HG03097 (cell line): ENCODE data around the gene PRCP.
"Not testable (repeated sequence)": the region's sequence is repeated elsewhere in the genome, so short reads cannot be mapped to it uniquely, and the experiment has no call there.

Source experiments
- ATAC-seq: cut with Tn5 transposase; IDR thresholded peaks from one replicate; pipeline ENCODE4 v1.9.1; 2021; ENCODE audit not compliant: unreplicated experiment, low FRiP score

The PRCP gene

DNA sequence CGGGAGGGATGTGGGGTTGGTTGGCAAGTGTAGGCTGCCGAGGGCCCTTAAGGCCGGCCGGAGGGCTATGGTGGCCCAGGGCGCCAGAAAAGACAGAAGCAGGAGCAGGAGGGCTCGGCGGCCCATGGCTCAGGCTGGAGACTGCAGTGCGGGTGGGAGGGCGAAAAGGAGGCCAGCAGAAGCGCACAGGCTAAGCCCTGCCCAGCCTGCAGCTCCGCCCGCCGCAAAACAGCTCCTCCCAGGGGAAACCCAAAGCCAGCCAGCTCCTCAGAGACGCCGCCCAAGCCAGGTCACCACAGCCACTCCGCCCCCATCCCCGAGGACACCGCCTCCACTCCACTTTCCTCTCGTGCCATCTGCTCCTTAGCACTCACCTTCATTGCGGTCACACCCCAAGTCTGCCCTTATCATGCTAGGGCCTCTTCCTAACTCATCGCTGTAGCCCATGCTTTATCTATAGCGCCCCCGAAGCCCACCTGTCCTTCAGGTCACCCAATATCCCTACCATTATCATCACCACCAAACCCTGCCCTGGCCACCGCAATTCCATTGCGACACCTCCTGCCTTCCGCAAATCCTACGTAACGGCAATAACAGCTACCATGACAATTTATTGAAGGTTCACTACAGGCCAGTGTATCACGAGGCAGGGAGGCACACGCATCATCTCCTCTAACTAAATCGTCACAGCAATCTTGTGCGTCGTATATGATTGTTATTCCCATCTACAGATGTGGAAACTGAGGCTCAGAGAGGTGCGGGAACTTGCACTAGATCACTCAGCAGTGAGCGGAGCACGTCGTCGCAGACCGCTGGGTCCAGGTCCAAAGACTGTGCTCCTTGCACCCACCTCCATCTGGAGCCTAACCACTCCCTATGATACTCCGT lies at the start of gene PRCP:
Gene PRCP, minus strand, starts transcription at position 154 of the 888 bp plus-strand sequence. Its CDS starts 28 bp downstream, at position 126.
- peak; percentile 74 for ATAC-seq

GRCh38 chr11:82949352-82949751 lies 49.1 kb upstream of the PRCP start:
- ATAC-seq, result no peak

DNA sequence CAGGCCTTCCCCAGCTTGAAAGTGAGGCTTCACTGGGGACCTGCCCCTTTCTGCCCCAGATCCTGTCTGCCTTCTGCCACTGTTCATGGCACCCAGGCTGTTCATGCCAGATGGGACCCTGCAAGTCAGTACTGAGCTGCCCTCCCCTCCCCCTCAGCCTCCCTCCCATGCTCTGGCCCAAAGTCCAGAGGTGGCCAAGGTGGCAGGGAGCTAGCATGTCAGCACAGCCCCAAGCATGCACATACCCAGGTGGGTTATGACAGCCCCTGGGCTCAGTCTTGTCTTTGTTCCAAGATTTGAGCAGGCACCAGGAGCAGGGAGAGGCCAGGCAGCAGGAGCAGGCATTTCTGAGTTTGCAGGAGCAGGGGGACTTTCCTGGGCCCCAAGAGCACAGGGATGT lies 45.5 kb upstream of the PRCP start:
- no peak for ATAC-seq

GRCh38 chr11:82945041-82945440 lies 44.8 kb upstream of the PRCP start:
- ATAC-seq, result not testable (repeated sequence)

GRCh38 chr11:82944198-82944597 lies 44.0 kb upstream of the PRCP start:
- ATAC-seq, result no peak

GRCh38 chr11:82943430-82943829 lies 43.2 kb upstream of the PRCP start:
- not testable (repeated sequence) for ATAC-seq

DNA sequence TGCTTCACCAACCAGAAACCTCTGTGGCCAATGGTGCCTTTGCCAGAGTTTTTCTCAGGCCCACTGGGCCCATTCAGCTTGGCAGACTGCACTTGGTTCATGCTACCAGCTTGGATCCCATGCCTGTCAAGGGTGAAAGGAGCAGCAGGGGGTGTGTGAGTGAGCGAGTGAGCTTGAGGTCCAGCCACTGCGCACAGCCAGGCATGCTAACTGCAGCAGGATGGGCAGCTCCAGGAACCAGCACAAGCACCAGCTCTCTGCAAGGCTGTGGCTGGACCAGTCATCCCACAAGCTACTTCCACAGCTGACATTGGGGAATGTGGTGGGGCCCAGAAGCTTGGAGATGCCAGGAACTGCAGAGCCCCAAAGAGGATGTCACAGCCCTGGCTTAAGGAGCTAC lies 42.1 kb upstream of the PRCP start:
- ATAC-seq, result no peak

- no peak for ATAC-seq
These were observed 39.2 kb upstream of the PRCP start for GRCh38 chr11:82939456-82939855.

- no peak for ATAC-seq
These were observed 37.3 kb upstream of the PRCP start for GRCh38 chr11:82937554-82937953.

- no peak for ATAC-seq
These were observed 36.0 kb upstream of the PRCP start for GRCh38 chr11:82936261-82936660.

DNA sequence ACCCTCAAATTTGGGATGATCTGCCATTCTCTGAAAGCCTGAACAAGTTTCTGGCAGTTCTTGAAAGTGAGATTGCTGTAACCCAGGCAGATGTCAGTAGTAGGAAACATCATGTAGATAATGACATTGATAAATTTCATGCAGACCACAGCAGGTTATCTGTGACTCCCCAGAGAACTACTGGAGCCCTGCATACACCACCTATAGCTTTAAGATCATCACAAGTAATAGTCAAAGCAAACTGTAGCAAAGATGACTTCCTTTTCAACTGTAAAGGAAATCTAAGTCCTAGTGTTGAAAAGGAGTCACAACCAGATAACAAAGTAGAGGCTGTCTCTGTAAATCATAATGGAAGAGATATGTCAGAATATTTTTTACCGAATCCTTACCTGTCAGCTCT lies 32.3 kb upstream of the PRCP start:
- no peak for ATAC-seq

DNA sequence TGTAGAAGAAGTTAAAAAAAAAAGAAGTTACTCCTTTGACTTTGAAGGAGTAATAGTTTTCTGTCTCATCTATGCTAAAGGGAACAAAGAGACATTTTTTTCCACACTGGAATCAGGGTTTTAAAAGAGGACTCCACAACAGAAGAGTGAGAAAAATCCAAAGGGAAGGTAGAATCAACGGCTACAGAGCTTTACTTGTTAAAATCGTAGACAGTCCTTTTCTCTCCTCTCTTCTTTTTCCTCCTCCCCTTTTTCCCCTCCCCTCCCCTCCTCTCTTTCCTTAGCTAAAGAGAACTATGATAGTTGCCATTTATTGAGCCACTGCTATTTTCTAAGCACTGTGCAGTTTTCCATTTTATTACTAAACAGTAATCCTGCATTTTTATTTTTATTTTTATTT lies 30.5 kb upstream of the PRCP start:
- no peak for ATAC-seq

GRCh38 chr11:82930229-82930628 lies 30.0 kb upstream of the PRCP start:
- no peak for ATAC-seq

DNA sequence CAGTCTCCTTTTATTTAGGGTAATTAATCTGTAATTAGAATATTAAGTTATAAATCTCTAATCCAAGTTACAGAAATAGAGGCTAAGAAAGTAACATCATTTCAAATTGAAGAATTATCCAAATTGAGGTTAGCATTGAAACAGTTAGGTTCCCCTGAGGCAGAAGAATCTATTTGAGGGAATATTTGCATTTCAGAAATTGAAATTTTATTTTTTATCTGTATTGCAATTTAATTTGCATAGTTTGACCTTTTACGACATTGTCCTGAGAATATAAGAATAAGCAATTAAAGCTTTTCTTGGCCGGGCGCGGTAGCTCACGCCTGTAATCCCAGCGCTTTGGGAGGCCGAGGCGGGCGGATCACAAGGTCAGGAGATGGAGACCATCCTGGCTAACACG lies 28.9 kb upstream of the PRCP start:
- ATAC-seq, result no peak

- ATAC-seq, result no peak
These were observed 27.1 kb upstream of the PRCP start for GRCh38 chr11:82927264-82927880.

DNA sequence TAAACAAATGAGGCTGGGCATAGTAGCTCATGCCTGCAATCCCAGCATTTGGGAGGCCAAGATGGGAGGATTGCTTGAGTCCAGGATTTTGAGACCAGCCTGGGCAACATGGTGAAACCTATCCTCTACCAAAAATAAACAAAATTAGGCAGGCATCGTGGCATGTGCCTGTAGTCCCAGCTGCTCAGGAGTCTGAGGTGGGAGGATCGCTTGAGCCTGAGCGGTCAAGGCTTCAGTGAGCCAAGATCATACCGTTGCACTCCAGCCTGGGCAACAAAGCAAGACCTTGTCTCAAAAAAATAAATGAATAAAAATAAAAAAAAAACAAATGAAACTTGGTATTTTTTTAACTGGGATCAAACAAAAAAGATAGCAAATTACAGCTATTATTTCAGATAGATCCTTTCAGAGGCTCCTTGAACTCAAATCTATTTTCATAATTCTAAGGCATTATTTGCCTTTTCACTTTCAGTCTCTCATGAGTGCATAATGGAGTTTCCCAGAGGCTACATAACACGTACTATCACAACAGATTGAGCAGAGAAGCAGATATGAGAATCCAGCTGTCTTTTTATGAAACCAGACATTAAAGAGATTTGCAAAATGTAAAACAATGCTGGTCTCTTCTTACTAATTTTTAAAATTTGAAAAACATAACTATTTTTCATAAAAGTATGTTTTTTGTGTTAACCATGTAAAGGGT lies 24.4 kb upstream of the PRCP start:
- ATAC-seq, result no peak

- ATAC-seq, result not testable (repeated sequence)
These were observed 22.4 kb upstream of the PRCP start for GRCh38 chr11:82922396-82923173.

DNA sequence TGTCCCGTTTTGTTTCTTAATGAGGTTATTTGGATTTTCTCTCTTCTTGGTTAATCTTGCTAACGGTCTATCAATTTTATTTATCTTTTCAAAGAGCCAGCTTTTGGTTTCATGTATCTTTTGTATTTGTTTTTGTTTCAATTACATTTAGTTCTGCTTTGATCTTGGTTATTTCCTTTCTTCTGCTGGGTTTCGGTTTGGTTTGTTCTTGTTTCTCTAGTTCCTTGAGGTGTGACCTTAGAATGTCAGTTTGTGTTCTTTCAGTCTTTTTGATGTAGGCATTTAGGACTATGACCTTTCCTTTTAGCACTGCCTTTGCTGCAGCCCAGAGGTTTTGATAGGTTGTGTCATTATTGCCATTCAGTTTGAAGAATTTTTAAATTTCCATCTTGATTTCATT lies 20.0 kb upstream of the PRCP start:
- not testable (repeated sequence) for ATAC-seq

GRCh38 chr11:82919786-82920185 lies 19.6 kb upstream of the PRCP start:
- ATAC-seq, result not testable (repeated sequence)

DNA sequence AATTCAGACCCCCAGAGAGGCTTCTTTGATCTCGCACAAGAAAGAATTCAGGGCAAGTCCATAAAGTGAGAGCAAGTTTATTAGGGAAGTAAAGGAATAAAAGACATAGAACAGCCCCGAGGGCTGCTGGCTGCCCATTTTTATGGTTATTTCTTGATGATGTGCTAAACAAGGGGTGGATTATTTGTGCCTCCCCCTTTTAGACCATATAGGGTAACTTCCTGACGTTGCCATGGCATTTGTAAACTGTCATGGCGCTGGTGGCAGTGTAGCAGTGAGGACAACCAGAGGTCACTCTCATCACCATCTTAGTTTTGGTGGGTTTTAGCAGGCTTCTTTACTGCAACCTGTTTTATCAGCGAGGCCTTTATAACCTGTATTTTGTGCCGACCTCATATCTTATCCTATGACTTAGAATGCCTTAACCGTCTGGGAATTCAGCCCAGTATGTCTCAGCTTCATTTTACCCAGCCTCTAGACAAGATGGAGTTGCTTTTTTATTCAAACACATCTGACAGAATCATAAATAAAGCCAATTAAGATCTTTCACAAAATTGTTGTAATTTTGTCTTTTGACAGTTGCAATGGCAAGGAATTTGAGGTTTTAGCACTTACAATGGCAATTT lies 8.9 kb upstream of the PRCP start:
- ATAC-seq, result no peak
